OCI-LY3 (cell line): ENCODE measurements around the gene SCAF8.

Source experiments
- EZH2phosphoT487 ChIP-seq: fragments of 200-600 bp; shearing (Covaris generic); IDR thresholded peaks from 2 replicates; pipeline ENCODE4 v1.6.1; 2018; ENCODE audit warnings: antibody characterized with exemption, mixed run types, low read depth
- TF ChIP-seq, protein P1 (sequence below): fragments of 200-600, 300-600 bp; sonication (generic); IDR thresholded peaks from 2 replicates; pipeline ENCODE4 v1.5.1; 2014; ENCODE audit warnings: antibody characterized with exemption, low read length, low read depth

DNA sequence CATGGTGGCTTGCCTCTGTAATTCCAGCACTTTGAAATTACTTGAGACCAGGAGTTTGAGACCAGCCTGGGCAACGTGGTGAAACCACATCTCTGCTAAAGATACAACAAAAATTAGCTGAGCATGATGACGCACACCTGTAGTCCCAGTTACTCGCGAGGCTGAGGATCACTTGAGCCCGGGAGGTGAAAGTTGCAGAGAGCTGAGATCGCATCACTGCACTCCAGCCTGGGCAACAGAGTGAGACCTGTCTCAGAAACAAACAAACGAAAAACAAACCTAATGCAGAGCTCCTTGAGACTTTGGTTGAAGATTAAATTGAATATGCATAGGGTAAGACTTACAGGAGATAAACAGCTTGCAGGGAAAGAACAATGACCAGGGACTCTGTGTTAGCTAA, 80.8 kb downstream of the SCAF8 start:
- TF ChIP-seq, protein P1, sequence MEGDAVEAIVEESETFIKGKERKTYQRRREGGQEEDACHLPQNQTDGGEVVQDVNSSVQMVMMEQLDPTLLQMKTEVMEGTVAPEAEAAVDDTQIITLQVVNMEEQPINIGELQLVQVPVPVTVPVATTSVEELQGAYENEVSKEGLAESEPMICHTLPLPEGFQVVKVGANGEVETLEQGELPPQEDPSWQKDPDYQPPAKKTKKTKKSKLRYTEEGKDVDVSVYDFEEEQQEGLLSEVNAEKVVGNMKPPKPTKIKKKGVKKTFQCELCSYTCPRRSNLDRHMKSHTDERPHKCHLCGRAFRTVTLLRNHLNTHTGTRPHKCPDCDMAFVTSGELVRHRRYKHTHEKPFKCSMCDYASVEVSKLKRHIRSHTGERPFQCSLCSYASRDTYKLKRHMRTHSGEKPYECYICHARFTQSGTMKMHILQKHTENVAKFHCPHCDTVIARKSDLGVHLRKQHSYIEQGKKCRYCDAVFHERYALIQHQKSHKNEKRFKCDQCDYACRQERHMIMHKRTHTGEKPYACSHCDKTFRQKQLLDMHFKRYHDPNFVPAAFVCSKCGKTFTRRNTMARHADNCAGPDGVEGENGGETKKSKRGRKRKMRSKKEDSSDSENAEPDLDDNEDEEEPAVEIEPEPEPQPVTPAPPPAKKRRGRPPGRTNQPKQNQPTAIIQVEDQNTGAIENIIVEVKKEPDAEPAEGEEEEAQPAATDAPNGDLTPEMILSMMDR = no peak
- TF ChIP-seq EZH2phosphoT487 = no peak
